Measurements from ENCODE around the gene AOPEP.

Gene AOPEP

GRCh38 chr9:95048225-95049087 lies 322.0 kb downstream of the AOPEP start:
- peak; percentile 33 for DNase-seq

- DNase-seq: no peak
These were observed 323.3 kb downstream of the AOPEP start for GRCh38 chr9:95049761-95050160.

- DNase-seq: no peak
These were observed 327.4 kb downstream of the AOPEP start for GRCh38 chr9:95053611-95054570.

GRCh38 chr9:95055334-95055850 lies 328.9 kb downstream of the AOPEP start:
- DNase-seq: no peak

GRCh38 chr9:95055851-95056551 lies 329.5 kb downstream of the AOPEP start:
- no peak for DNase-seq

GRCh38 chr9:95057101-95057500 lies 330.6 kb downstream of the AOPEP start:
- no peak for DNase-seq

- DNase-seq: no peak
These were observed 331.8 kb downstream of the AOPEP start for GRCh38 chr9:95058121-95058785.

- DNase-seq: no peak
These were observed 332.4 kb downstream of the AOPEP start for GRCh38 chr9:95058795-95059386.

- DNase-seq: no peak
These were observed 333.7 kb downstream of the AOPEP start for GRCh38 chr9:95060234-95060633.

GRCh38 chr9:95060916-95061315 lies 334.4 kb downstream of the AOPEP start:
- DNase-seq: no peak

- DNase-seq: no peak
These were observed 335.6 kb downstream of the AOPEP start for GRCh38 chr9:95061916-95062595.

- no peak for DNase-seq
These were observed 336.1 kb downstream of the AOPEP start for GRCh38 chr9:95062596-95063065.

- no peak for DNase-seq
These were observed 336.8 kb downstream of the AOPEP start for GRCh38 chr9:95063300-95063699.

GRCh38 chr9:95065224-95065623 lies 338.7 kb downstream of the AOPEP start:
- no peak for DNase-seq

GRCh38 chr9:95067057-95067456 lies 340.6 kb downstream of the AOPEP start:
- DNase-seq: no peak

- DNase-seq: no peak
These were observed 341.4 kb downstream of the AOPEP start for GRCh38 chr9:95067897-95068296.

- DNase-seq: no peak
These were observed 344.1 kb downstream of the AOPEP start for GRCh38 chr9:95070549-95071021.

- no peak for DNase-seq
These were observed 345.0 kb downstream of the AOPEP start for GRCh38 chr9:95071450-95071849.

- DNase-seq: no peak
These were observed 345.4 kb downstream of the AOPEP start for GRCh38 chr9:95071925-95072324.

GRCh38 chr9:95073042-95073607 lies 346.6 kb downstream of the AOPEP start:
- DNase-seq: no peak

- DNase-seq: no peak
These were observed 347.4 kb downstream of the AOPEP start for GRCh38 chr9:95073918-95074317.

All from hematopoietic multipotent progenitor cell treated with erythropoietin and hydrocortisone succinate and interleukin-3 and kit ligand, for 8 days (in vitro differentiated cells).